ENCODE measurements around the gene THRSP.
"Not testable (repeated sequence)": the region's sequence is repeated elsewhere in the genome, so short reads cannot be mapped to it uniquely, and the experiment has no call there.

The THRSP gene

DNA sequence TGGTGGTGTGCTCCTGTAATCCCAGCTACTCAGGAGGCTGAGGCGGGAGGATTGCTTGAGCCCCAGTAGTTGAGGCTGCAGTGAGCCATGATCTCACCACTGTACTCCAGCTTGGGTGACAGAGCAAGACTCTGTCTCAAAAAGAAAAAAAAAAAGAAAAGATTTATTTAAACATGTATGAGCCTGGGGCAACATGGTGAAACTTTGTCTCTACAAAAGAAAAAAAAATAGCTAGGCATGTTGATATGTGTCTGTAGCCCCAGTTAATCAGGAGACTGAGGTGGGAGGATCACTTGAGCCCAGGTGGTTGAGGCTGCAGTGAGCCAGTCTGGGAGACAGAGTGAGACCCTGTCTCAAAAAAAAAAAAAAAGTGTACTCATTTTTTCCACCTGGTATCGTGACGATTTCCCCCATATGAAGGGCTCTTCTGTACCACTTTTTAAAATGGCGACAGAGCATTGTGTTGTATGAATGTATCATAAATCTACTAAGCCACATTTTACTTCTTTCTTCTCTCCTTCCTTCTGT is 24.2 kb upstream of the THRSP start:
- no peak for FAIRE-seq

DNA sequence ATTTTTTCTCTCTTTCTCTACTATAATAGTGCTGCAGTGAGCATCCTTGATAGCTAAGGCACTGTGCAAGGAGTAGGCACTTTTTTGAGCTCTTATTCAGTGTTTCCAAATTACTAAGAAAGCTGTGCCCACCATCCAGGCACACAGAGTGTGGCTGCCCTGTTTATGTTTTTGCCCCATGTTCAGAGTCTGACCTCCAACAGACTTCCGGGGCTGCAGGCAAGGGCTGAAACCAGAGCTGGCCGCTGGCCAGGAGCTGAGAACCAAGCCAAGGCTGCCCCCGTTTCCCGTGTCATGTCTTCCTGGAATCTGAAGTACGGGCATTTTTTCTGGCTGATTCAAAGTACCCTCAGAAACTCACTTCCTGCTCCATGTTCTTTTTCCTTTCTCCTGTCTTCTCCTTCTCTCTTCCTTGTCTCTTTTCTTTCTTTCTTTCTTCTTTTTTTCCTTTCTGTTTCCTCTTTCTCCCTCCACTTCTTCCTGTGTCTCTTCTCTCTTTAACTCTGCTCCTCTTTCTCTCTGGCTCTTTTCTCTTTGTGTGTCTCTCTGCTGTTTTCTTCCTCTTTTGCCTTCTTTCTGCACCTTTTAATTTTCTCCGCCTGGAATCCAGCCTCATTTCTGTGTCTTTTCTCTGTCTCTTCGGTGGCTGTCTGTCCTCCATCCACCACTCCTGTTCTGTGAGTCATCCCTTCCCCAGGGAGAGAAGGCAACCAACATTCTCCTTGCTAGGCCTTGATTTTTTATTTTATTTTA is 23.6 kb upstream of the THRSP start:
- no peak for FAIRE-seq

DNA sequence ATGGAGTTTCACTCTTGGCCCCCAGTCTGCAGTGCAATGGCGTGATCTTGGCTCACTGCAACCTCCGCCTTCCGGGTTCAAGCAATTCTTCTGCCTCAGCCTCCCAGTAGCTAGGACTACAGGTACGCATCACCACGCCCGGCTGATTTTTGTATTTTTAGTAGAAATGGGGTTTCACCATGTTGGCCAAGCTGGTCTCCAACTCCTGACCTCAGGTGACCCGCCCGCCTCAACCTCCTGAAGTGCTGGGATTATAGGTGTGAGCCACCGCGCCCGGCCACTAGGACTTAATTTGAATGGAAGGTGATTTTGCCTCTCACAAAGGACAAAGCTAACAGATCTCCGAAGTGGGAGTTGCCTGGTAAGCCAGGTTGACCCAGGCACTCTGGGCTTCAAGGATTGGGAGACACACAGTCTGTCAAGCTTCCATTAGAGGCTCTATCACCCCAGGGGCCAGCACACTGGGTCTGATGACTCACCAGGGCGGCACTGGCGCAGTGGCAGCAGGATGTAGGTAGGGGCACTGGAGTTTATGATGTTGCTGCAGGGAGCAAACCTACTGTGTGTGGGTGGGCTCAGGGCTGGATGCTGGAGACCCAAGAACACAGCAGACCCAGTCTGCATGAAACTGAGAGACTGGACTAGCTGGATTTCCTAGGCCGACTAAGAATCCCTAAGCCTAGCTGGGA is 22.8 kb upstream of the THRSP start:
- no peak for FAIRE-seq

DNA sequence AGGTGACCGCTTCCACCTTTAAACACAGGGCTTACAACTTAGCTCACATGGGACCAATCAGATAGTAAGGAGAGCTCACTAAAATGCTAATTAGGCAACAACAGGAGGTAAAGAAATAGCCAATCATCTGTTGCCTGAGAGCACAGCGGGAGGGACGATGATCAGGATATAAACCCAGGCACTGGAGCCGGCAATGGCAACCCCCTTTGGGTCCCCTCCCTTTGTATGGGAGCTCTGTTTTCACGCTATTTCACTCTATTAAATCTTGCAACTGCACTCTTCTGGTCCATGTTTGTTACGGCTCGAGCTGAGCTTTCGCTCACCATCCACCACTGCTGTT is 22.3 kb upstream of the THRSP start:
- not testable (repeated sequence) for FAIRE-seq

DNA sequence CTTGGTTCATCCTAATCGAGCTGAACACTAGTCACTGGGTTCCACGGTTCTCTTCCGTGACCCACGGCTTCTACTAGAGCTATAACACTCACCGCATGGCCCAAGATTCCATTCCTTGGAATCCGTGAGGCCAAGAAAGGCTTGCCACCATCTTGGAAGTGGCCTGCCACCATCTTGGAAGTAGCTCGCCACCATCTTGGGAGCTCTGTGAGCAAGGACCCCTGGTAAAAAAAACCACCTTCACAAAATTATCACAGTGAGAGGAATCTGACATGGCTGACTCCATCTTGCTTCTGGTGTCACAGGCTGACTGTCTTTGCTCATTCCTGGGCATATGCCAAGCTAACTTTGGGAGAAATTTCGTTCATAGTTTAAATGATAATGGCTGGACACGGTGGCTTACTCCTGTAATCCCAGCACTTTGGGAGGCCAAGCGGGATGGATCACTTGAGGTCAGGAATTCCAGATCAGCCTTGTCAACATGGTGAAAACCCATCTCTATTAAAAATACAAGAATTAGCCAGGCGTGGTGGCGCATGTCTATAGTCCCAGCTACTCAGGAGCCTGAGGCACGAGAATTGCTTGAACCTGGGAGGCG is 21.7 kb upstream of the THRSP start:
- FAIRE-seq = no peak

DNA sequence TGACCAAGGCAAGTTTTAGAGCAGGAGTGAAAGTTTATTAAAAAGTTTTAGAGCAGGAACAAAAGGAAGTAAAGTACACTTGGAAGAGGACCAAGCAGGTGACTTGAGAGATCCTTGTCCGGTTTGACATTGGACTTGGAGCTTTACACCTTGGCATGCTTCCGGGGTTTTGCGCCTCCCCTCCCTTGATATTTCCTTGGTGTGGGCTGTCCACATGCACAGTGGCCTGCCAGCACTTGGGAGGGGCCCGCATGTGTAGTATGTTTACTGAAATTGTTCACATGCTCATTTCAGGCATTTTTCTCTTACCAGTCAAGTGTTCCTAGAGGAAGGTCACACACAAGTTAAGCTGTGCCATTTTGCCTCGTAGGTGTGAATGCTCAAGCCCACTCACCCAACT is 19.0 kb upstream of the THRSP start:
- FAIRE-seq = no peak

DNA sequence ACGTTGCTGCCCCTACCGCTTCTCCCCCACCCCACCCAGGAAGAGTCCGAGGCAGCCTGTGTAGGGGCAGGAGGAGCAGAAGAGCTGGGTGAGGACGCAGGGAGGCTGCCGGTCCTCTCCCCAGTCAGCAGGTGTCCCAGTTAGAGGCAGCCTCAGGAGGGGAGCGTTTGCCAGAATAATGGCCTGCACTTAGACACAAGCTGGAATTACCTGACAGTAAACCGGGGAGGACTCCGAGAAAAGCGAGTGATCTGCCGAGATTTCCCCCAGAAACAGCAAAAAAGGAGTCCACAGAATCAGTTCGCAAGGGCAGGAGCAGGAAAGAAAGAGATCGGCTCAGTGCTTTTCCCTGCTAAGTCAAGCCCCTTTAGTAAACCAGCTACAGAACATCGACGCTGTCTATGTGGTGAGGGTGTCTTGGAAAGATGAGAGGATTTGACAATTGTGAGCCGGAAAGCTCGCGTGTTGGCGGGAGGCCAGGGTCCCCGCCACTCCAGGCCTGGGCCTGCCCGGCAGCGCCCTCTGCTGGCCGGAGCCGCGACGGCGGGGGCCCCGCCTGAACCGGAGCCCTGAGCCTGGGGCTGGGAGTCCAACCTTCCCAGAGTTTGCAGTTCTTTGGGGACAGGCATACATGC is 17.7 kb upstream of the THRSP start:
- no peak for FAIRE-seq

DNA sequence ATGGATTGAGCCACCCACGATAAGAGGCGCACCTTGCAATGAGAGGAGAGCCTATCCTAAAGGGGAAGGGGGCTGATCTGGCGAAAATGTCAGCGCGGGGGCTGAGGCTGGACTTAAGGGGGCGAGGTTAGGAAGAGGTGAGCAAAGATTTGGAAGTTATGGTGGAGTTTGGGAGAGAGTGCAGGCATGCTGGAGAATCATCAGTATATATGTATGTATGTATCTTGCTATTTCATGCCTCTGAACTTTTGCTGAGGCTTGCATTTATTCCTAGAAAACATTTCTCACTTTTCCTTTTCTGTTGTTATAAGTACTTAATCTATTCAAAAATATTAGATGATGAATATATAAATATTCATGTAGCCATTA is 17.2 kb upstream of the THRSP start:
- FAIRE-seq = no peak

DNA sequence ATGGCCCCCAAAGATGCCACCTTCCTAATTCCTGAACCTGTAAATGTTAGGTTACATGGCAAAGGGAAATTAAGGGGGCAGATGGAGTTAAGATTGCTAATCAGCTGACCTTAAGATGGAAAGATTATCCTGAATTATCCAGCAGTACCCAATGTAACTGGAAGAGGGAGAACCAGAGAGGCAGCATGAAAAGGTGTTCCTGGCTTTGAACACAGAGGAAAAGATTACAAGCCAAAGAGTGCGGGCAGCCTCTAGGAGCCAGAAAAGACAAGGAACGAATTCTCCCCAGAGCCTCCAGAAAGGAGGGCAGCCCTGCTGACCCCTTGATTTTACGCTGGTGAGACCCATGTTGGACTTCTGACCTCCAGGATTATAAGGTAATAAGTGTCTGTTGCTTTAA is 15.1 kb upstream of the THRSP start:
- FAIRE-seq = no peak

DNA sequence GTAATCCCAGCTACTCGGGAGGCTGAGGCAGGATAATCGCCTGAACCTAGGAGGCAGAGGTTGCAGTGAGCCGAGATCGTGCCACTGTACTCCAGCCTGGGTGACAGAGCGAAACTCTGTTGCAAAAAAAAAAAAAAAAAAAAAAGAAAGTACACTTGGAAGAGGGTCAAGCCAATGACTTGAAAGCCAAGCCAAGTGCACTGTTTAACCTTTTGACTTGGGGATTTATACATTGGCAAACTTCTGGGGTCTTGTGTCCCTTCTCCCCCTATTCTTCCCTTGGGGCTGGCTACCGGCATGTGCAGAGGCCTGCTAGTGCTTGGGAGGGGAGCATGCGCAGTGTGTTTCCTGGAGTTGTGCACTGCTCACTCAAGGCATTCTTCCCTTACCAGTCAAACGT is 14.3 kb upstream of the THRSP start:
- FAIRE-seq = no peak

DNA sequence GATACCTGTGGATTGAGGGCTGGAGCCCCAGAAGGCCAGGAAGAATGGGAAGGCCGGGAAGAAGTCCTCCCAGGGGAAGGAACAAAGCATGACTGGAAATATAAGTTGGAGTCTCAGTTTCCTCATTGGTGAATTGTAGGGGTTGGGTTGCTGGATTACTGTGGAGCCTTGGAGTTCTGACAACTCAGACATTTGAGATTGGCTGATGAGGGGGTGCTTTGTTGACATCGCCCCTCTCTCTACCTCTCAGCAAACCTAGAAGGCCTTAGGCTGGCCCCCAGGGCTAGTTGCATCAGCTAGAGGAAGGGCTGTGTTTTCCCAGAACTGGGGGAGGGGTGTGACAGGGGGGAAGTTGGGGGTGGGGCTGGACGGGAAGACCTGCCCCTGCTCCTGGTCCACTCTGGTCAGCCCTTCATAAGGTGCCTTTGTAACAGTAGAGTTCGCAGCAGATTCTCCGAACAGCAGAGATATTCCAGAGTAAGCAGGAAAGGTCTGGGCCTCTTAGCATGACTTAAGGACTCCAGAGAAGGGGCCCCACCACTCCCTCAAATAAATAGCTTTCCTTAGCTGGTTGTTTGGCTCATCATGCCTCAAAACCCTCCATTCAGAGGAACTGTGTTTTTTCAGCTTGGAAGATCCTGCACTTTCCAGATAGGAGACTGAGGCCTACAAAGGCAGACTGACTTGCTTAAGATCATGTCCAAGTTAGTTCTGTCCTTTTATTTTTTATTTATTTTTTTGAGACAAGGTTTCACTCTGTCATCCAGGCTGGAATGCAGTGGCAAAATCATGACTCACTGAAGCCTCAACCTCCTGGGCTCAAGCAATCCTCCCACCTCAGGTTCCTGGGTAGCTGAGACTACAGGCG is 12.5 kb upstream of the THRSP start:
- FAIRE-seq = no peak

DNA sequence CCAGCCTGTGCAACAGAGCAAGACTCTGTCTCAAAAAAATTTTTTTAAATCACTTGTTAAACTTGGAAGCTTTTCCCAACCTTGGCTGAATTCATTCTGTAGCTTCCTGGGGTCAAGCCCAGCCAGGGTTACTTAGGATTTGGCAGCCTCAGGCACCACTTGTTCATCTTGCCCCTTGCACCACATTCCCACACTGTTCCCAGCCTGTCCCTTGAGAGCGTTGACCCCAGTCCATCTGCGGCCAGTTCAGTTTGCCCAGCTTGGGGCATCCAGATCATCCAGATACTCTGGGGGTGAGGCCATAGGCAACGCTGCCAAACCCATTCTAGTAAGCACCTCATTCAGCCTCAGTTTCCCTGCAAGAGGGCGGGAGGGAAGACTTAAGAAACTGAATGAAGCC is 8.7 kb upstream of the THRSP start:
- no peak for FAIRE-seq

DNA sequence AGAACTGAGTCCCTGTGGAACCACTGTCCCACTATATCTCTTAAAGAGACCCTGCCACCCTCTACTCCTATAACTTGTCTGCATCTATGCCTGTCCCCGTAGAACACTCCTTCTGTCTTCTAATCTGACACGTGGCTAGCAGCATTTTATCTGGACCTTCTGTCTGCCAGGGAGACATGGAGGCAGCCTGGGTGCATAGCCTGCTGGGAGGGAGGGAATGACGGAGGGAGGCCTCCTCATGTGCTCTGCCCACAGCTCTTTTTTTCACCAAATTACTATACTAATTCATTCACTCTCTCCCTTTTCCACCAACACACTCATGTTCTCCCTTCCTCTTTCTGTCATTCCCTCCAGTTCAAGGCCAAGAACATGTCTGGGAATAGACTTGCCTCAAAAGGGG is 7.6 kb upstream of the THRSP start:
- FAIRE-seq = no peak

DNA sequence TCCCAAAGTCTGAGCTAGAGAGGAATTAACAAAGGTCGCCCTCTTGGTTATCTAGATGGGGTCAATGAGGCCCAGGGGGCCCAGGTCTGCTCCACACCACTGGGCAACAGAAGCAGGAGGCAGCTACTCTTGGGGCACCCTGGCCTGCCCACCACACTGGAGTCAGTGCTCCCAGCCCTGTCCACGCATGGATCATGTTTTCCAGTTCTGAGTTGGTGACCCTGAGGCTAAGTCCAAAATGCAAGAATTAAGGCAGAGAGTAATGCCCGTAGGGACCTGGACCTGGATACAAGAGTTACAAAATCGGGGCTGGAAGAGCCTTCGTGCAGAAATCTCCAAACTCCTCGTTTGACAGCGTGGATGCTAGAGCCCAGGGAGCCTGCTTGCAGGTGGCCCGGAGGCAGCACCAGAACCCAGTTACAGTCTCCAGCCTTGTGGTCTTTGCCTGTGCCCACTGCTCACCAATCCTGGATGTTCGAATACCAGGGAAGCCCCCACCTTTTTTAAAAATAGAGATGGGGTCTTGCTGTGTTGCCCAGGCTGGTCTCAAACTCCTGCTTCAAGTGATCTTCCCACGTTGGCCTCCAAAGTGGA is 6.1 kb upstream of the THRSP start:
- FAIRE-seq = no peak

DNA sequence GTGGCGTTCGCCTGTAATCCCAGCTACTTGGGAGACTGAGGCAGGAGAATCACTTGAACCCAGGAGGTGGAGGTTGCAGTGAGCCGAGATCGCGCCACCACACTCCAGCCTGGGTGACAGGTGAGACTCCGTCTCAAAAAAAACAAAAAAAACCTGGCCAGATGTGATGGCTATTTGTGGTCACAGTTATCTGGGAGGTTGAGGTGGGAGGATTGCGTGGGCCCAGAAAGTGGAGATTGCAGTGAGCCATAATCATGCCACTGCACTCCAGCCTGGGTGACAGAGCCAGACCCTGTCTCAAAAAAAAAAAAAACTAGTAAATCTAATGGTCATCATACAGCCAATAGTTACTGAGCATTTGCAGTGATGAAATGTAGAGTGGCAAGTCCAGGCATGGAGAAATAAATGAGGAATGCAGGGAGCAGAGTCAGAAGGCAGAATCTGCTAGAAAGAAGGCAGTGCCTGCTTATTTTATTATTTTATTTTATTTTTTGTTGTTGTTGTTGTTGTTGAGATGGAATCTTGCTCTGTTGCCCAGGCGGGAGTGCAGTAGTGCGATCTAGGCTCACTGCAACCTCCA is 3.8 kb upstream of the THRSP start:
- FAIRE-seq = not testable (repeated sequence)

DNA sequence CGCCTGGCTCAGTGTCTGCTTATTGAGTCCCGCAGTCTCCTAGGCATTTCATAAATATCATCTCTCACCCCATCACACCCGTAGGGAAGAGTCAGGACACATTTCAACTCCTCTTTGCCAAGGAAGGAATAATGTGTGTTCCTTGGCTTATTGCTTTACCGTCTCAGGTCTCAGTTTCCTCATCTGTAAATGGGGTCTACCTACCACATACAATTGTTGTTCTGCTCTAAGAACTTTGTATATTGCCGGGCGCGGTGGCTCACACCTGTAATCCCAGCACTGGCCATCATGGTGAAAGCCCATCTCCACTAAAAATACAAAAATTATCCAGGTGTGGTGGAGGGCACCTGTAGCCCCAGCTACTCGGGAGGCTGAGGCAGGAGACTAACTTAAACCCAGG is 3.1 kb upstream of the THRSP start:
- no peak for FAIRE-seq

DNA sequence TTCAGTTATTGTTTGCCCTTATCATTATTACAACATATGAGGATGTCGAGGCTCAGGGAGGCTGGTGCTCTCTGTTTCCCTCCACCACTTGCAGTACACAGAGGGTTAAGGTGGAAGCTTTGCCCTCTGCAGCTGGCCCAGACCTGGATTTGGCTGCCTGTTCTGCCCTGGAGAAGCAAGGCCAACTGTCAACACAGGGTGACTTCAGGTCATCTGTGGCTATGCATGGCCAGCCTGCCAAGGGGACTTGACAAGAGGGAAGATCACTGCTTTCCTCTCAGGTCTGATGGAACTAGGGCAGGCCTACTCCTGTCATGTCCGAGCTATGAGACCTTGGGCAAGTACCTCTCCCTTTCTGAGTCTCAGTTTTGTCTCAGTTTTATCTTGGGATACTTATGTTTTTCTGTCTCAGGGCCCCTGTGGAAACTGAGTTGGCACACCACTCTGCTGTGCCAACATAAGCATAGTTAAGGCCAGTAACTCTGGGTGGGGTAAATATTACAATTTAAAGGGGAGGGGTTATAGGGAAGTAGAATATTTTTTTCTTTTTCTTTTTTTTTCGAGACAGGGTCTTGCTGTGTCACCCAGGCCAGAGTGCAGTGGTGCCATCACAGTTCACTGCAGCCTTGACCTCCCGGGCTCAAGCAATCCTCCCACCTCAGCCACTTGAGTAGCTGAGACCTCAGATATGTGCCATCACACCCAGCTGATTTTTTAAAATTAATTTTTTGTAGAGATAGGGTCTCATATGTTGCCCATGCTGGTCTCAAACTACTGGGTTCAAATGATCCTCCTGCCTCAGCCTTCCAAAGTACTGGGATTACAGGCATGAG is 2.4 kb upstream of the THRSP start:
- no peak for FAIRE-seq

DNA sequence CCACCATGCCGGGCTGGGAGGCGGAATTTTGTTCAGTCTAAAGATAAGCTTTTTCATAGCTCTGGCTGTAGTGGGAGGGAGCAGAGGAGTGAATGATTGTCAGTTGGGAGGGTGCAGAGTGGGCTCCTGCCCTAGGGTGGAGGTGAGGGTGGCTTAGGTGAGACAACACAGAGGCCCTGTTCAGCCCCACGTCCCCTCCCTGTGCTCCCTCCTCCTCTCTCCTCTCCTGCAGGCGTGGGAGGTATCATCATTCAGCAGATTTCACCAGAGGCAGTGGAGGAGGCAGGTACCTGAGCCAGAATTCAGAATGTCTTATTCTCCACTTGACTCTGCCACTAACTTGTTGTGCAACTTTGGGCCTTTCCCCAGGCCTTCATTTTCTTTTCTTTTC is 1.7 kb upstream of the THRSP start:
- no peak for FAIRE-seq

DNA sequence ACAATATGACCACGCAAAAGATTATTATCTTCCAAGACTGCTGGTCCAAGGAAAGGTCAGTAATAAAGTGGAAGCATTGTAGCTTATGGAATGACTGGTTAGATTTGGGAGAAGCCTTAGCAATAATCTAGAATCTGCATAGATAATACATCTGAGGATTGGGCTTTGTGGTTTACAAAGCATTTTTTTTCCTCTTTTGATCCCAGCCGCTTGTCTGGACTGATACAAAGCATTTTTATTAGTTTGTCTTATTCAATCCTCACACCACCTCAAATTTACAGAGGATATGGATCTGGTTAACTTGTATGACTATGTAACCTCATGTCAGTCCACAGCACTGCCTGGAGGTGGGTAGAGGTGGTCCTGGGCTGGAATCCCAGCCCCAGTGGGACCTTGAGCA is 990 bp upstream of the THRSP start:
- no peak for FAIRE-seq

DNA sequence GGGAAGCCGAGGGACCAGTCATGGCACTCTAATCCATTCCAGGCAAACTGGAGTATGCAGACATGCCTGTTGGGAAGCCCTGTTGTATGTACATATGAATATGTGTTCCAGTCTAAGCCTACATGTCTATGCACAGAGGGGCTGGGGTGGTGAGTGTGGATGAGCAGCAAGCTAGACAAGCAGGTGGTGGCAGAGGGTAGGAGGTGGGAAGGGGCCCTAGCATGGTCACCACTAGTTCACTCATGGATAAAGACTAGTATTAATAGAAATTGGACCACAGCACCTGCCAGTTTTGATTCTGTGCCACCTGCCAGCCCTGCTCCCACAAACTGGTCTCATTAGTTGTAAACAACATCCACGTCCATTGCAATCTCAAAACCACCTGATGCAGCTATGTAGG is 1.5 kb downstream of the THRSP start:
- no peak for FAIRE-seq

DNA sequence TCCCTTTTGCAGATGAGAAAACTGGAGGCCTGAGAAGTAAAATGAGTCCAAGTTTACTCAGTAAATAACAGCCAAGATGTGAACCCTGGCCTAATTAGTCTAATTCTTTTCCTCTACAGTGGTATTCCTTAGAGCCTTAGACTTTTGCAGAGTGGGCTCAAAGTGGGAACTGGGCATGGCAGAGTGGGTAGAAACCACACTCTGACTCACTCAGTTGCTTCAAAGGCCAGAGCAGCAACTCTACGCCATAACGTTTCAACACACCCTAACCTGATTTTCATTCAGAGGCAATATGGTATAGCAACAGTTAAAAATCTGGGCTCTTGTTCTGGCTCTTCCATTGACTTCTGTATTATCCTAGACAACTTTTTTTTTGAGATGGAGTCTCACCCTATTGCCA is 2.8 kb downstream of the THRSP start:
- no peak for FAIRE-seq

Measured in A204.1 (cell line).